Mucosa of stomach (tissue), 1 donor: Measurements from ENCODE around the gene TBL3.

Experiments
- H3K27me3 ChIP-seq: one replicate; pipeline ENCODE4 v1.7.0; 2013; ENCODE audit warnings: mild to moderate bottlenecking, low read length; ENCODE audit not compliant: control insufficient read depth, insufficient read depth
- H3K36me3 ChIP-seq: one replicate; pipeline ENCODE4 v1.7.0; 2013; ENCODE audit warnings: low read length; ENCODE audit not compliant: control insufficient read depth, insufficient read depth
- H3K4me1 ChIP-seq: one replicate; pipeline ENCODE4 v1.7.0; 2013; ENCODE audit warnings: mild to moderate bottlenecking, low read length; ENCODE audit not compliant: control insufficient read depth, insufficient read depth
- H3K4me3 ChIP-seq: one replicate; pipeline ENCODE4 v1.7.0; 2013; ENCODE audit warnings: low read length
- H3K9ac ChIP-seq: one replicate; pipeline ENCODE4 v1.7.0; 2013; ENCODE audit warnings: mild to moderate bottlenecking, low read length, moderate library complexity
- H3K9me3 ChIP-seq: one replicate; pipeline ENCODE4 v1.7.0; 2013; ENCODE audit warnings: mild to moderate bottlenecking, low read length, moderate library complexity; ENCODE audit not compliant: control insufficient read depth
- donor health status: Pancreatic carcinoma.

TBL3 gene

GRCh38 chr16:2002406-2003230 is 30.8 kb downstream of the TBL3 start:
- Histone ChIP-seq H3K4me3 (no peak overlapping the region), H3K9ac (no peak overlapping the region), H3K36me3 (peaks cover 5% of the 10 kb centered on the region), H3K9me3 (no peaks in the 10 kb centered on the region), H3K27me3 (no peaks in the 10 kb centered on the region), H3K4me1 (peaks cover 42% of the 10 kb centered on the region)

- Histone ChIP-seq H3K4me1 (peaks cover 49% of the 10 kb centered on the region), H3K27me3 (no peaks in the 10 kb centered on the region), H3K4me3 (no peak overlapping the region), H3K36me3 (peaks cover 5% of the 10 kb centered on the region), H3K9me3 (no peaks in the 10 kb centered on the region), H3K9ac (peak overlapping the region; percentile 44)
Measured at GRCh38 chr16:2003231-2003826, 31.5 kb downstream of the TBL3 start.

GRCh38 chr16:2003827-2004641 is 32.2 kb downstream of the TBL3 start:
- peak overlapping the region; percentile 44 for H3K9ac ChIP-seq
- peaks cover 56% of the 10 kb centered on the region for H3K4me1 ChIP-seq
- no peaks in the 10 kb centered on the region for H3K27me3 ChIP-seq
- H3K4me3 ChIP-seq = no peak overlapping the region
- peaks cover 5% of the 10 kb centered on the region for H3K36me3 ChIP-seq
- H3K9me3 ChIP-seq = no peaks in the 10 kb centered on the region

- Histone ChIP-seq H3K9me3 (no peaks in the 10 kb centered on the region), H3K27me3 (no peaks in the 10 kb centered on the region), H3K9ac (peak overlapping the region; percentile 29), H3K36me3 (peaks cover 5% of the 10 kb centered on the region), H3K4me1 (peaks cover 57% of the 10 kb centered on the region), H3K4me3 (no peak overlapping the region)
Measured at GRCh38 chr16:2004795-2005517, 33.1 kb downstream of the TBL3 start.

GRCh38 chr16:2005646-2006045 is 33.8 kb downstream of the TBL3 start:
- H3K9ac ChIP-seq = no peak overlapping the region

DNA sequence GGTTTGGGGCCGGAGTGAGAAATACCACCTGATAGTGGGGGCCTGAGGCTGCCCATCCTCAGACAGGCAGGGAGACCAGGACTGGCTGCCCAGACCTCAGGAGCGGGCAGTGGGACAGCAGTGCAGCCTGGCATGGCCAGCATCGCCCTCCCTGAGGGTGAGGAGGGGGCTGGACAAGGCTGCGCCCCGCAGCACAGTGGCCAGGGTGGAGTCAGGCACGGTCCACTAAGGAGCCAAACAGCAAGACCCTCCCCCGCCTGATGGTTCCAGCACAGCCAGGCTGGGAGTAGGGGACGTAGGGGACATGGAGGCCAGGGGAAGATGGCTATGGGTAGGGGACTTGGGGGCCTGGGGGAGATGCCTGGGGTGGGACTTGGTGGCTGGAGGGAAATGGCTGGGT is 34.5 kb downstream of the TBL3 start:
- Histone ChIP-seq H3K36me3 (peaks cover 5% of the 10 kb centered on the region), H3K9me3 (no peaks in the 10 kb centered on the region), H3K4me3 (no peak overlapping the region), H3K4me1 (peaks cover 65% of the 10 kb centered on the region), H3K27me3 (no peaks in the 10 kb centered on the region), H3K9ac (no peak overlapping the region)

More at GRCh38 chr16:2005646-2006045, 33.8 kb downstream of the TBL3 start:
- Histone ChIP-seq H3K9me3 (no peaks in the 10 kb centered on the region), H3K4me3 (no peak overlapping the region), H3K4me1 (peaks cover 64% of the 10 kb centered on the region), H3K36me3 (peaks cover 5% of the 10 kb centered on the region), H3K27me3 (no peaks in the 10 kb centered on the region)

GRCh38 chr16:2007081-2007836 is 35.4 kb downstream of the TBL3 start:
- Histone ChIP-seq H3K9ac (peak overlapping the region; percentile 97), H3K4me1 (peaks cover 65% of the 10 kb centered on the region), H3K36me3 (peaks cover 5% of the 10 kb centered on the region), H3K4me3 (no peak overlapping the region), H3K9me3 (no peaks in the 10 kb centered on the region), H3K27me3 (no peaks in the 10 kb centered on the region)

DNA sequence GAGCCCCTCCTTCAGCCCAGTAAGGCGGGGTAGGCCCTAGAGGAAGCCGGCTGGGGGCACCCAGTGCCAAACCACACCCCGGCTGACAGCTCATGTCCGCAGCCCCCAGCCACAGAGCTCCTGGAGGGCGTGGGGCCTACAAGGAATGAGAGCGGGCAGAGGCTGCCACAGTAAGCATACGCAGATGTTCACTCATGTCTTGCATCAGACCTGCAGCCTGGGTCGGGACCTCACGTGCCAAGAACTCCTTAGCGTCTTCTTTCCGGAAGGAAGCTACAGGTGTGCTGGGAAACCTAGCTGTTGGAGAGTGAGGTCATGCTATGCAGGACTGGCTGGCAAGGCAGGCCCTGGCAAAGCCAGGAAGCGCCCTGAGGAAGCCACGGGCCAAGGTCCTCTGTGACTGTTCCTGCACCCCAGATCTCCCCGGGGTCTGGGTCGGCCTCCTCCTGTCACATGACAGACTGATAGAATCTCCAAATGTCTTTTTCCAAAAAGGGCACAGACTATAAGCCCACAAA is 36.2 kb downstream of the TBL3 start:
- H3K4me1 ChIP-seq = peaks cover 65% of the 10 kb centered on the region
- peaks cover 5% of the 10 kb centered on the region for H3K36me3 ChIP-seq
- no peaks in the 10 kb centered on the region for H3K9me3 ChIP-seq
- H3K4me3 ChIP-seq = peak overlapping the region; percentile 89
- peak overlapping the region; percentile 97 for H3K9ac ChIP-seq
- no peaks in the 10 kb centered on the region for H3K27me3 ChIP-seq

DNA sequence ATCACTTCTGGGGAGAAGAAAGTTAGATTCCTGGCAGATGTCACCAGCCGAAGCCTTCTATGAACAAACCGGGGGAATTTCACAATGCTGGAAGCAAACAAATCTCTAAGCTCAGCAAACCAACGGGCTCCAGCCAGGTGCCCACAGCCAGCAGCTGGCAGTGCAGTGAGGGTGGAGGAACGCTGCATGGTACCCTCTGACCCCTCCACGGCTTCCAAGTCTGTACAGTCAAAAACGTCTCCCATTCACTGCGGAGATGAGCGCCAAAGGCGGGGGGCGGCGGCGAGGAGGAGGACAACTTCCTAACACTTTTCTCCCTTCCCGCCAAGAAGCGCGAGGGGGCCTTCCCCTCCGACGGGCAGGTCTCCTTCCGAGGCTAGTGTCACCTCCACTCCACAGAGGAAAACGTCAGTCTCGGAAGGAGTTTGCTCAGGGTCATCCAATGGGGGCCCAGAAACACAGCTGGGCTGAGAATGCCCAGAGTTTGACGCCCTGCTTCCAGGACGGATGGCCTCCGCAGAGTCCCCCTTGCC is 36.8 kb downstream of the TBL3 start:
- Histone ChIP-seq H3K4me3 (peak overlapping the region; percentile 89), H3K27me3 (no peaks in the 10 kb centered on the region), H3K9me3 (no peaks in the 10 kb centered on the region), H3K9ac (peak overlapping the region; percentile 97), H3K4me1 (peaks cover 61% of the 10 kb centered on the region), H3K36me3 (no peaks in the 10 kb centered on the region)

- H3K27me3 ChIP-seq = no peaks in the 10 kb centered on the region
- peak overlapping the region; percentile 89 for H3K4me3 ChIP-seq
- peak overlapping the region; percentile 97 for H3K9ac ChIP-seq
- H3K9me3 ChIP-seq = no peaks in the 10 kb centered on the region
- peaks cover 56% of the 10 kb centered on the region for H3K4me1 ChIP-seq
- no peaks in the 10 kb centered on the region for H3K36me3 ChIP-seq
Measured at GRCh38 chr16:2009164-2009711, 37.4 kb downstream of the TBL3 start.
